Endothelial cell of umbilical vein (primary cell): Measurements from ENCODE around the gene IPO4. TPM values are rescaled to one million over a fixed set of nuclear protein-coding genes. Genes with fewer than 3 reads are reported as not detected.

ENCODE experiments used
- BruUV-seq: library from RNA; stranded (reverse); fragments of 400-500 nt; replicated peaks from 2 replicates; lab custom pipeline; 2021; lab: Mats Ljungman, UMichigan
- CTCF ChIA-PET: fragments of 300-600, 350-600 bp; sonication (Branson Sonifier 250); formaldehyde crosslinking; loops from one replicate; lab custom pipeline; 2021; ENCODE audit warnings: antibody characterized with exemption, inconsistent platforms; lab: Charles Lee
- POLR2A ChIA-PET: fragments of 300-600, 350-600 bp; sonication (Branson Sonifier 250); formaldehyde crosslinking; loops from one replicate; lab custom pipeline; 2021; ENCODE audit warnings: antibody characterized with exemption, inconsistent platforms; lab: Charles Lee
- DNase-seq: peaks from one replicate; pipeline ENCODE4 v3.0.0-alpha.2; 2011; ENCODE audit warnings: low read depth, low spot score
- FAIRE-seq: peaks from 2 replicates; lab custom pipeline; 2011; peaks lifted over from hg19 to GRCh38; lab: Jason Lieb, UNC
- H2AFZ ChIP-seq: 2 replicates; pipeline ENCODE4 v1.6.0; 2012; ENCODE audit warnings: low read depth, low read length, control low read depth, inconsistent platforms
- H3K27ac ChIP-seq: 2 replicates; pipeline ENCODE4 v1.5.1; 2011; ENCODE audit warnings: low read depth, mild to moderate bottlenecking, control low read depth, low read length, moderate library complexity; ENCODE audit not compliant: insufficient read depth
- H3K27me3 ChIP-seq, 2 experiments: 2 replicates each; pipeline versions ENCODE4 v1.6.0 to v1.6.1; 2011; ENCODE audit warnings: low read length in 2 of 2, mixed read lengths in 1 of 2; ENCODE audit not compliant: control insufficient read depth in 2 of 2, insufficient read depth in 2 of 2
- H3K36me3 ChIP-seq, 2 experiments: 2 replicates in 1 of 2; 3 replicates in 1 of 2; pipeline ENCODE4 v1.5.1; 2011; ENCODE audit warnings: low read length in 2 of 2, mild to moderate bottlenecking in 1 of 2, moderate library complexity in 1 of 2; ENCODE audit not compliant: control insufficient read depth in 2 of 2, insufficient read depth in 2 of 2; ENCODE audit errors: extremely low read depth in 1 of 2
- H3K4me1 ChIP-seq: 3 replicates; pipeline ENCODE4 v1.5.1; 2011; ENCODE audit warnings: mild to moderate bottlenecking, low read length; ENCODE audit not compliant: control insufficient read depth, insufficient read depth; ENCODE audit errors: extremely low read depth
- H3K4me2 ChIP-seq: 2 replicates; pipeline ENCODE4 v1.6.1; 2011; ENCODE audit warnings: low read length, control low read depth, mixed read lengths; ENCODE audit not compliant: insufficient read depth
- H3K4me3 ChIP-seq, 3 experiments: fragments of 200-600 bp in 1 of 3; sonication (generic), shearing (Covaris generic) in 1 of 3; replicated peaks in 1 of 3; 2 replicates each; pipeline ENCODE4 v1.5.1; 2011 to 2016; ENCODE audit warnings: control low read depth in 3 of 3, low read length in 3 of 3, mild to moderate bottlenecking in 2 of 3, inconsistent platforms in 1 of 3, low read depth in 1 of 3, moderate library complexity in 1 of 3; ENCODE audit not compliant: insufficient read depth in 1 of 3
- H3K79me2 ChIP-seq: 2 replicates; pipeline ENCODE4 v1.6.0; 2012; ENCODE audit warnings: low read length, inconsistent platforms; ENCODE audit not compliant: control insufficient read depth, insufficient read depth
- H3K9ac ChIP-seq: replicated peaks from 2 replicates; pipeline ENCODE3; 2011; ENCODE audit warnings: low read length, control low read depth; ENCODE audit not compliant: insufficient read depth; ENCODE audit errors: extremely low read depth
- H3K9me1 ChIP-seq: replicated peaks from 3 replicates; pipeline ENCODE4 v1.6.0; 2011; ENCODE audit warnings: mild to moderate bottlenecking, low read length; ENCODE audit not compliant: control insufficient read depth, insufficient read depth; ENCODE audit errors: extremely low read depth
- H3K9me3 ChIP-seq: replicated peaks from 2 replicates; pipeline ENCODE4 v1.5.1; 2012; ENCODE audit warnings: low read length, inconsistent platforms; ENCODE audit not compliant: control insufficient read depth, insufficient read depth
- H4K20me1 ChIP-seq: replicated peaks from 2 replicates; pipeline ENCODE3; 2011; ENCODE audit warnings: mild to moderate bottlenecking, low read length; ENCODE audit not compliant: control insufficient read depth, insufficient read depth; ENCODE audit errors: extremely low read depth
- EZH2 ChIP-seq: IDR thresholded peaks from 2 replicates; pipeline ENCODE4 v1.6.1; 2012; ENCODE audit warnings: borderline replicate concordance, low read depth, mild to moderate bottlenecking, moderate library complexity, low read length, inconsistent platforms; ENCODE audit not compliant: severe bottlenecking
- FOS ChIP-seq: IDR thresholded peaks from 2 replicates; pipeline ENCODE4 v1.6.1; 2011; ENCODE audit warnings: mild to moderate bottlenecking, low read length, moderate library complexity, borderline replicate concordance; ENCODE audit not compliant: insufficient read depth
- GATA2 ChIP-seq: IDR thresholded peaks from 2 replicates; pipeline ENCODE4 v1.7.0; 2011; ENCODE audit warnings: low read depth, mild to moderate bottlenecking, moderate library complexity, mixed read lengths, low read length; ENCODE audit not compliant: insufficient read length, insufficient read depth
- JUN ChIP-seq: IDR thresholded peaks from 2 replicates; pipeline ENCODE4 v1.6.1; 2011; ENCODE audit warnings: borderline replicate concordance, low read depth; ENCODE audit not compliant: insufficient read length, insufficient read depth
- MYC ChIP-seq: IDR thresholded peaks from one replicate; pipeline ENCODE4 v1.6.1; 2011; ENCODE audit warnings: mild to moderate bottlenecking, low read depth, low read length
- POLR2A ChIP-seq: IDR thresholded peaks from 2 replicates; pipeline ENCODE4 v1.6.1; 2012; ENCODE audit warnings: low read depth, mild to moderate bottlenecking, control low read depth, low read length
- POLR2AphosphoS5 ChIP-seq: IDR thresholded peaks from 2 replicates; pipeline ENCODE4 v1.6.1; 2012; ENCODE audit warnings: low read depth, mild to moderate bottlenecking, control low read depth, low read length, moderate library complexity; ENCODE audit not compliant: insufficient read depth
- dilution Hi-C: fragments of 300-500 bp; cut with MboI; formaldehyde crosslinking; loops from one replicate; pipeline ENCODE4 v1.15.0; 2019; ENCODE audit warnings: low sequenced_read_pairs; ENCODE audit not compliant: extremely low pct_ligation_motif_present
- intact Hi-C: fragments of 100-400 bp; cut with micrococcal nuclease; formaldehyde crosslinking; loops from one replicate; pipeline ENCODE4 v1.10.0; 2022
- polyA plus RNA-seq, 4 experiments: library from polyadenylated mRNA; depleted of rRNA in 3 of 4; stranded (reverse) in 3 of 4; unstranded in 1 of 4; fragments of >200 nt; gene quantifications; 2 replicates each; pipeline versions ENCODE4 v1.2.1 to v1.2.3, GENCODE V29; 2011 to 2012; ENCODE audit warnings: missing spikeins in 1 of 4
- total RNA-seq: library from RNA; stranded (reverse); gene quantifications from 2 replicates; pipeline ENCODE4 v1.2.3, GENCODE V29; 2021
- TF ChIP-seq, protein P1 (sequence below), 2 donors: IDR thresholded peaks; 1 replicate in 1 of 2; 2 replicates in 1 of 2; pipeline ENCODE4 v1.5.1; 2011; ENCODE audit warnings: low read length in 2 of 2, mild to moderate bottlenecking in 2 of 2, moderate library complexity in 2 of 2, control low read depth in 1 of 2, inconsistent platforms in 1 of 2, low read depth in 1 of 2; ENCODE audit not compliant: insufficient read depth in 1 of 2; ENCODE audit errors: extremely low read depth in 1 of 2
- TF ChIP-seq, protein P2 (sequence below): IDR thresholded peaks from 2 replicates; pipeline ENCODE4 v1.6.1; 2011; ENCODE audit not compliant: insufficient read depth, insufficient read length

Gene IPO4
- total and polyA plus RNA-seq, 2 donors (not counting 3 experiments of a cell fraction or from before 2014, with no cell fraction given), result 24.6 to 66.5 TPM

DNA sequence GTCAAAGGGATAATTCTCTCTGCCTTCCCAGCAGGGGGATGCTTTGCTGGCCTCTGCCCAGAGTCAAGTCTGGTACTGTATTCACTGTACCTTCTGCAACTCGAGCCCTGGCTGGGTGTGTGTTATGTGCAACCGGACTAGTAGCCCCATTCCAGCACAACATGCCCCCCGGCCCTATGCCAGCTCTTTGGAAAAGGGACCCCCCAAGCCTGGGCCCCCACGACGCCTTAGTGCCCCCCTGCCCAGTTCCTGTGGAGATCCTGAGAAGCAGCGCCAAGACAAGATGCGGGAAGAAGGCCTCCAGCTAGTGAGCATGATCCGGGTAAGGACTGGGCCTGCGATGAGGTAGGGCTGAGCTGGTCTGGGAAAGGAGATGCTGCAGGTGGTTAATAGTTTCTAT, 38.0 kb downstream of the IPO4 start:
- Histone ChIP-seq H3K9me3 (no peaks in the 10 kb centered on the region), H3K9me1 (no peaks in the 10 kb centered on the region), H3K36me3 (peaks cover 8 to 30% of the 10 kb centered on the region in 2 experiments), H3K27me3 (no peaks in the 10 kb centered on the region), H3K9ac (no peak overlapping the region), H3K4me3 (no peak overlapping the region), H3K79me2 (peaks cover 21% of the 10 kb centered on the region), H2AFZ (no peak overlapping the region), H3K4me2 (no peak overlapping the region), H3K4me1 (peaks cover 14% of the 10 kb centered on the region), H4K20me1 (no peaks in the 10 kb centered on the region), H3K27ac (no peak overlapping the region)
- no peak for DNase-seq
- dilution Hi-C loops (no loop called here), intact Hi-C loops (no loop called here)
- no TSS peak for BruUV-seq
- ChIA-PET POLR2A (no interaction called here), CTCF (interaction anchor here (7.8 kb wide), 1 partner anchor 10 kb away, joined by 63 read pairs; the partner anchor contains the start of gene IRF9)
- FAIRE-seq, result no peak
- TF ChIP-seq, protein P1, sequence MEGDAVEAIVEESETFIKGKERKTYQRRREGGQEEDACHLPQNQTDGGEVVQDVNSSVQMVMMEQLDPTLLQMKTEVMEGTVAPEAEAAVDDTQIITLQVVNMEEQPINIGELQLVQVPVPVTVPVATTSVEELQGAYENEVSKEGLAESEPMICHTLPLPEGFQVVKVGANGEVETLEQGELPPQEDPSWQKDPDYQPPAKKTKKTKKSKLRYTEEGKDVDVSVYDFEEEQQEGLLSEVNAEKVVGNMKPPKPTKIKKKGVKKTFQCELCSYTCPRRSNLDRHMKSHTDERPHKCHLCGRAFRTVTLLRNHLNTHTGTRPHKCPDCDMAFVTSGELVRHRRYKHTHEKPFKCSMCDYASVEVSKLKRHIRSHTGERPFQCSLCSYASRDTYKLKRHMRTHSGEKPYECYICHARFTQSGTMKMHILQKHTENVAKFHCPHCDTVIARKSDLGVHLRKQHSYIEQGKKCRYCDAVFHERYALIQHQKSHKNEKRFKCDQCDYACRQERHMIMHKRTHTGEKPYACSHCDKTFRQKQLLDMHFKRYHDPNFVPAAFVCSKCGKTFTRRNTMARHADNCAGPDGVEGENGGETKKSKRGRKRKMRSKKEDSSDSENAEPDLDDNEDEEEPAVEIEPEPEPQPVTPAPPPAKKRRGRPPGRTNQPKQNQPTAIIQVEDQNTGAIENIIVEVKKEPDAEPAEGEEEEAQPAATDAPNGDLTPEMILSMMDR (IDR thresholded peaks at IDR 0.05; ENCODE audit: extremely low read depth in 1 of 2, insufficient read depth in 1 of 2, low read depth in 1 of 2, low read length in 2 of 2), result no peak
- TF ChIP-seq, protein P2, sequence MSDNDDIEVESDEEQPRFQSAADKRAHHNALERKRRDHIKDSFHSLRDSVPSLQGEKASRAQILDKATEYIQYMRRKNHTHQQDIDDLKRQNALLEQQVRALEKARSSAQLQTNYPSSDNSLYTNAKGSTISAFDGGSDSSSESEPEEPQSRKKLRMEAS, result no peak
- no peak for TF ChIP-seq FOS
- TF ChIP-seq JUN, result no peak
- no peak for TF ChIP-seq POLR2AphosphoS5
- TF ChIP-seq EZH2, result no peak
- no peak for TF ChIP-seq POLR2A
- no peak for TF ChIP-seq GATA2
- no peak for TF ChIP-seq MYC
